ENCODE measurements around the gene GALNT11. TPM values are rescaled to one million over a fixed set of nuclear protein-coding genes. Genes with fewer than 3 reads are reported as not detected.
A peak's percentile ranks its signal among the peaks of the same experiment; 100 is the strongest.

The GALNT11 gene
- 30.1 TPM for total RNA-seq (2013)
- 10 to 100 TPM; 17.7 to 25.9 (median 20.6) TPM for polyA plus RNA-seq
- polyA minus RNA-seq = 10.0 and 13.0 TPM in 2 replicates
- total RNA-seq = 14.9 to 36.2 (median 27.4) reads per million in 11 experiments

DNA sequence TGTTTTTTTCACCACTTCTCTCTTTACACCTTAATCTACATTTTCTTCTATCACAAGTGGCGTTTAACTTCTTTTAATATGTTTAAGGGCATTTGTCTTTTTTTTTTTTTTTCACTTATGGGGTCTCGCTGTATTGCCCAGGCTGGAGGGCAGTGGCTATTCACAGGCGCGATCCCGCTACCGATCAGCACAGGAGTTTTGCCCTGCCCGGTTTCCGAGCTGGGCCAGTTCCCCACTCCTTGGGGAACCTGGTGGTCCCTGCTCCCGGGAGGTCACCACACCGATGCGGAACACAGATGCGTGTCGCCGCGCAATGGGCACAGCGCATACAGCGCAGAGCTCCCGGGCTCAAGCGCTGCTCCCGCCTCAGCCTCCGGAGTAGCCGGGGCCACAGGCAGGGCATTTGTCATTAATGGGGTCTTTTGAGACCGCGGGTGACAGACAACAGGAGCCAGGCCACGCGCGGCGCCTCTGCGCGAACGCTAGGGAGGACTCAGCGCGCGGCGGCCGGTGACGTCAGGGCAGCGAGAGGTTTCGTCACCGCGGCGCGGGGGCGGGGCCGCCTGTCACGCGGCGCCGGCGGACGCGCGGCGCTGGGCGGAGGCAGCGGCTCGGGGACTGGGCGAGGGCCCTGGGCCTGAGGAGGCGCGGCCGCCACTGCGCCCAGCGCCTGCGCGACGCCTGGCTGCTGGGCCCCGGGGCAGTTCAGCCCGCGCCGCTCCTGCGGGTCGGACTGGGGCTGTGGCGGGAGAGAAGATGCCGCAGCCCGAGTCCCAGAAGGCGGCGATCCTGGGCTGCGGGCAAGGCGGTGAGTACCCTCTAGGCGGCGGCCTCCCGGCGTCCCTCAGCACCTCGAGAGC, at the start of gene GALNT11:
Gene GALNT11 (plus strand): TSS at position 598 of the 860 bp plus-strand sequence. CDS start 68,554 bp downstream, outside the sequence.
- TF ChIP-seq, protein P1, sequence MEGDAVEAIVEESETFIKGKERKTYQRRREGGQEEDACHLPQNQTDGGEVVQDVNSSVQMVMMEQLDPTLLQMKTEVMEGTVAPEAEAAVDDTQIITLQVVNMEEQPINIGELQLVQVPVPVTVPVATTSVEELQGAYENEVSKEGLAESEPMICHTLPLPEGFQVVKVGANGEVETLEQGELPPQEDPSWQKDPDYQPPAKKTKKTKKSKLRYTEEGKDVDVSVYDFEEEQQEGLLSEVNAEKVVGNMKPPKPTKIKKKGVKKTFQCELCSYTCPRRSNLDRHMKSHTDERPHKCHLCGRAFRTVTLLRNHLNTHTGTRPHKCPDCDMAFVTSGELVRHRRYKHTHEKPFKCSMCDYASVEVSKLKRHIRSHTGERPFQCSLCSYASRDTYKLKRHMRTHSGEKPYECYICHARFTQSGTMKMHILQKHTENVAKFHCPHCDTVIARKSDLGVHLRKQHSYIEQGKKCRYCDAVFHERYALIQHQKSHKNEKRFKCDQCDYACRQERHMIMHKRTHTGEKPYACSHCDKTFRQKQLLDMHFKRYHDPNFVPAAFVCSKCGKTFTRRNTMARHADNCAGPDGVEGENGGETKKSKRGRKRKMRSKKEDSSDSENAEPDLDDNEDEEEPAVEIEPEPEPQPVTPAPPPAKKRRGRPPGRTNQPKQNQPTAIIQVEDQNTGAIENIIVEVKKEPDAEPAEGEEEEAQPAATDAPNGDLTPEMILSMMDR (IDR thresholded peaks at IDR 0.05) = no peak
- Histone ChIP-seq H3K4me2 (replicated peaks; ENCODE audit: extremely low read depth, low read length, poor library complexity, severe bottlenecking) (peak within 1 kb of the TSS; percentile 87), H3K27me3 (ENCODE audit: control insufficient read depth in 2 of 2, insufficient read depth in 2 of 2, low read length in 2 of 2) (no peaks in the 10 kb centered on the region), H4K20me1 (ENCODE audit: insufficient read depth, low read length) (no peaks in the 10 kb centered on the region), H3K4me3 (replicated peaks in 1 of 3; ENCODE audit: low read depth in 2 of 3, low read length in 3 of 3) (peak within 1 kb of the TSS; percentile 70 to 89 (median 84)), H3K27ac (ENCODE audit: low read depth in 1 of 2, low read length in 2 of 2) (peak within 1 kb of the TSS; percentile 73 to 94), H2AFZ (ENCODE audit: insufficient read depth, low read depth, low read length, poor library complexity, severe bottlenecking) (peak within 1 kb of the TSS; percentile 83), H3K9me3 (replicated peaks in 1 of 2; ENCODE audit: control insufficient read depth in 1 of 2, insufficient read depth in 1 of 2, low read length in 2 of 2) (peaks cover 0 to 2% of the 10 kb centered on the region in 2 donors), H3K4me1 (ENCODE audit: control insufficient read depth in 1 of 2, insufficient read depth in 2 of 2, low read length in 2 of 2) (peaks cover 12 to 17% of the 10 kb centered on the region in 2 donors), H3K79me2 (ENCODE audit: insufficient read depth, low read length) (peaks cover 8% of the 10 kb centered on the region), H3K9ac (ENCODE audit: insufficient read depth, low read length, poor library complexity, severe bottlenecking) (peak within 1 kb of the TSS; percentile 87), H3K36me3 (replicated peaks in 1 of 2; ENCODE audit: control insufficient read depth in 1 of 2, insufficient read depth in 2 of 2, low read length in 2 of 2) (peaks cover 0 to 12% of the 10 kb centered on the region in 2 donors)
- intact Hi-C loops (cut with micrococcal nuclease) = no loop called here
- DNase-seq = peak; percentile 85 to 90 (median 89)
- Mint-ChIP-seq H3K36me3 (peaks cover 18% of the 10 kb centered on the region in 2 donors), H3K27me3 (ENCODE audit: low read depth in 3 of 3) (peaks cover 3 to 7% (median 4%) of the 10 kb centered on the region in 3 donors), H3K9me3 (peaks cover 0 to 9% (median 7%) of the 10 kb centered on the region in 7 donors), H3K4me1 (peaks cover 20% of the 10 kb centered on the region), H3K27ac (peak within 1 kb of the TSS; percentile 92 to 97 (median 96)), H3K4me3 (peak within 1 kb of the TSS; percentile 80 to 94)
- 3% methylated on average over 83 of the region's 84 CpGs for WGBS (ENCODE audit: insufficient coverage)

DNA sequence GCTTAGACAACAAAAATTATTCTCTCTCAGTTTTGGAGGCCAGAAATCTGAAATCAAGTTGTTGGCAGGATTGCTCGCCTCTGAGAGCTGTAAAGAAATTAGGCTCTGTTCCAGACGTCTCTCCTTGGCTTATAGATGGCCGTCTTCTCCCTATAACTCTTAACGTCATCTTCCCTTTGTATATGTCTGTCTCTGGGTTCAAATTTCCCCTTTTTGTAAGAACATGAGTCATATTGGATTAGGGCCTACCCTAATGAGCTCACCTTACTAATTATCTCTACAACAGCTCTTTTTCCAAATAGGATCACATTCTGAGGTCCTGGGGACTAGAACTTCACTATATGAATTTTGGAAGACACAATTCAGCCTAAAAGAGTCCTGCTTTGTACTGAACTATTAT, 46.9 kb upstream of the GALNT11 start:
- Mint-ChIP-seq H3K27me3 (ENCODE audit: low read depth in 3 of 3) (peaks cover 2 to 6% (median 3%) of the 10 kb centered on the region in 3 donors), H3K4me3 (no peak overlapping the region), H3K27ac (no peak overlapping the region), H3K36me3 (no peaks in the 10 kb centered on the region), H3K9me3 (peaks cover under 1 to 5% (median 4%) of the 10 kb centered on the region in 7 donors), H3K4me1 (no peaks in the 10 kb centered on the region)
- Histone ChIP-seq H3K27me3 (ENCODE audit: control insufficient read depth in 2 of 2, insufficient read depth in 2 of 2, low read length in 2 of 2) (no peaks in the 10 kb centered on the region), H3K27ac (ENCODE audit: low read depth in 1 of 2, low read length in 2 of 2) (no peak overlapping the region), H3K4me1 (ENCODE audit: control insufficient read depth in 1 of 2, insufficient read depth in 2 of 2, low read length in 2 of 2) (no peaks in the 10 kb centered on the region), H3K4me2 (replicated peaks; ENCODE audit: extremely low read depth, low read length, poor library complexity, severe bottlenecking) (no peak overlapping the region), H3K9ac (ENCODE audit: insufficient read depth, low read length, poor library complexity, severe bottlenecking) (no peak overlapping the region), H2AFZ (ENCODE audit: insufficient read depth, low read depth, low read length, poor library complexity, severe bottlenecking) (no peak overlapping the region), H3K36me3 (replicated peaks in 1 of 2; ENCODE audit: control insufficient read depth in 1 of 2, insufficient read depth in 2 of 2, low read length in 2 of 2) (no peaks in the 10 kb centered on the region), H3K79me2 (ENCODE audit: insufficient read depth, low read length) (no peaks in the 10 kb centered on the region), H4K20me1 (ENCODE audit: insufficient read depth, low read length) (no peaks in the 10 kb centered on the region), H3K9me3 (replicated peaks in 1 of 2; ENCODE audit: control insufficient read depth in 1 of 2, insufficient read depth in 1 of 2, low read length in 2 of 2) (no peaks in the 10 kb centered on the region), H3K4me3 (replicated peaks in 1 of 3; ENCODE audit: low read depth in 2 of 3, low read length in 3 of 3) (no peak overlapping the region)
- no CpG with 5 or more reads among the region's 4 CpGs for WGBS (ENCODE audit: insufficient coverage)
- DNase-seq = no peak
- TF ChIP-seq, protein P1 (IDR thresholded peaks at IDR 0.05) = no peak
- intact Hi-C loops (cut with micrococcal nuclease) = no loop called here

Data from CD14-positive monocyte (primary cell).